ENCODE measurements around the gene PLA2G2C. TPM values are rescaled to one million over a fixed set of nuclear protein-coding genes. Genes with fewer than 3 reads are reported as not detected.
A peak's percentile ranks its signal among the peaks of the same experiment; 100 is the strongest.

PLA2G2C gene
- total and polyA plus RNA-seq, 2 donors = not detected

GRCh38 chr1:20168564-20169491 is 17.5 kb downstream of the PLA2G2C start:
- WGBS = 68% methylated on average over 9 of the region's 9 CpGs
- H3K27ac ChIP-seq (ENCODE audit: low read depth) = no peak overlapping the region

DNA sequence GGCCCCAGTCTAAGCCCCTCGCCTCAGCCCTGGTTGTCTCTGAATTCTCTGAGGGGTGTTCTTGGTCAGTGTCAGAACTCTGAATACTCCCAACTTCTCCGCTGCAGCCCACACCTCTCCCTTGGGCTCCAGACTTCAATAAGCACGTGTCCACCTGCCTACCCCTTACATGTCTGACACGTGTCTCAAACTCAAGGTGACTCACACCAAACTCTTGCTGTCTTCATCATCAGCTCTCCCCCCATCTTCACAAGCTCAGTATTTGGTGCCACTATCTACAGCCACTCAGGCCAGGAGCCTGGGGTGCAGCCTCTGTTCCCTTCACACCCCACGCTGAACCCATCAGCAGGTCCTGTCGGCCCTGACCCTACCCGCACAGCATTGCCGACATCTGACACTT is 19.2 kb downstream of the PLA2G2C start:
- Histone ChIP-seq H3K4me3 (ENCODE audit: low read depth, low read length) (no peak overlapping the region), H3K4me1 (ENCODE audit: insufficient read depth) (no peaks in the 10 kb centered on the region), H3K27ac (ENCODE audit: low read depth) (no peak overlapping the region), H3K36me3 (ENCODE audit: insufficient read depth) (no peaks in the 10 kb centered on the region)
- WGBS = 81% methylated on average over 8 of the region's 8 CpGs
- DNase-seq (ENCODE audit: extremely low spot score) = no peak

More at GRCh38 chr1:20168564-20169491, 17.5 kb downstream of the PLA2G2C start:
- Histone ChIP-seq H3K36me3 (ENCODE audit: insufficient read depth) (no peaks in the 10 kb centered on the region), H3K4me1 (ENCODE audit: insufficient read depth) (no peaks in the 10 kb centered on the region), H3K4me3 (ENCODE audit: low read depth, low read length) (no peak overlapping the region)
- DNase-seq (ENCODE audit: extremely low spot score) = no peak

DNA sequence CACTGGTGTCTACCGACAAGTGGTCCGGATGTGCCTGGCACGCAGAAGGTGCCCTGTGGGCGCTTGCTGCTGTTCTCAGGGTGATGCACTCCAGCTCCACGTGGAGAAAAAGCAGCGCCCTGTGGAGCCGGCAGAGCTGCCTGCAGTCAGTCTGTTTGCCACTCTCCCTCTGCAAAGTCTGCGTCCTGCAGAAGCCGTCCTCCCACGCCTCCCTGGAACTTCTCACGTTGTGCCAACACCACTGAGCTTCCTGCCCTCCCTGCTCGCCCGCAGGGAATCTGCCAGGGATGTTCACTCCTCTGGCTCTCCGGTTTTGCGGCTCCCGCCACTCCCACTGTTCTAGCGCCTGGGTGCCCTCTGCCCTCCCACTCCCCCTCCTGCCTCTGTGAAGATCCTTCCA is 20.3 kb downstream of the PLA2G2C start:
- no peak overlapping the region for H3K4me3 ChIP-seq (ENCODE audit: low read depth, low read length)
- no peaks in the 10 kb centered on the region for H3K4me1 ChIP-seq (ENCODE audit: insufficient read depth)
- WGBS = 66% methylated on average over 17 of the region's 17 CpGs
- H3K27ac ChIP-seq (ENCODE audit: low read depth) = no peak overlapping the region
- DNase-seq (ENCODE audit: extremely low spot score) = no peak
- H3K36me3 ChIP-seq (ENCODE audit: insufficient read depth) = no peaks in the 10 kb centered on the region

DNA sequence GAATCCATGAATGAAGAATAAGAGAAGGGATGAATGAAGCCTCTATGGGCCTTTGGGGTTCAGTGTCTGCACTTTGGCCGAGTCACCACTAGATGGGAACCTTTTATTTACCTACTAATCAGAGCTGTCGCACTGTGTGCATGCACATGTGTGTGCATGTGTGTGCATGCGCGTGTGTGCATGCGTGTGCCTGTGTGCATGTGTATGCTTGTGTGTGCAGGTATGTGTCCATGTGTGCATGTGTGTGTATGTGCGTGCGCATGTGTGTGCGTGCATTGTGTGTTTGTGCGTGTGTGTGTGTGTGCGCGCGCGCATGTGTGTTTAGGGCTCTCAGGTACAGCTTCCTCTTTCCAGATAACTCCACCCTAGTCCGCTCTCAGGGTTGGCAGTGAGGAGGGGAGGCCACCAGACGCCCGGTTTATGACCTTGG is 20.8 kb downstream of the PLA2G2C start:
- Histone ChIP-seq H3K4me3 (ENCODE audit: low read depth, low read length) (no peak overlapping the region), H3K36me3 (ENCODE audit: insufficient read depth) (no peaks in the 10 kb centered on the region), H3K4me1 (ENCODE audit: insufficient read depth) (no peaks in the 10 kb centered on the region), H3K27ac (ENCODE audit: low read depth) (no peak overlapping the region)
- 91% methylated on average over 16 of the region's 16 CpGs for WGBS
- DNase-seq (ENCODE audit: extremely low spot score) = no peak

- 48% methylated on average over 15 of the region's 15 CpGs for WGBS
- Histone ChIP-seq H3K36me3 (ENCODE audit: insufficient read depth) (no peaks in the 10 kb centered on the region), H3K27ac (ENCODE audit: low read depth) (no peak overlapping the region), H3K4me3 (ENCODE audit: low read depth, low read length) (no peak overlapping the region), H3K4me1 (ENCODE audit: insufficient read depth) (no peaks in the 10 kb centered on the region)
- DNase-seq (ENCODE audit: extremely low spot score) = no peak
These were observed 21.6 kb downstream of the PLA2G2C start for GRCh38 chr1:20164694-20165202.

GRCh38 chr1:20160034-20160433 is 26.3 kb downstream of the PLA2G2C start:
- H3K36me3 ChIP-seq (ENCODE audit: insufficient read depth) = no peaks in the 10 kb centered on the region
- no peak for DNase-seq (ENCODE audit: extremely low spot score)
- WGBS = 88% methylated on average over 1 of the region's 1 CpG
- no peak overlapping the region for H3K4me3 ChIP-seq (ENCODE audit: low read depth, low read length)
- H3K4me1 ChIP-seq (ENCODE audit: insufficient read depth) = no peaks in the 10 kb centered on the region
- no peak overlapping the region for H3K27ac ChIP-seq (ENCODE audit: low read depth)

GRCh38 chr1:20158358-20159070 is 27.8 kb downstream of the PLA2G2C start:
- H3K27ac ChIP-seq (ENCODE audit: low read depth) = no peak overlapping the region
- no peak for DNase-seq (ENCODE audit: extremely low spot score)
- no peaks in the 10 kb centered on the region for H3K36me3 ChIP-seq (ENCODE audit: insufficient read depth)
- H3K4me3 ChIP-seq (ENCODE audit: low read depth, low read length) = no peak overlapping the region
- 89% methylated on average over 7 of the region's 7 CpGs for WGBS
- no peaks in the 10 kb centered on the region for H3K4me1 ChIP-seq (ENCODE audit: insufficient read depth)

DNA sequence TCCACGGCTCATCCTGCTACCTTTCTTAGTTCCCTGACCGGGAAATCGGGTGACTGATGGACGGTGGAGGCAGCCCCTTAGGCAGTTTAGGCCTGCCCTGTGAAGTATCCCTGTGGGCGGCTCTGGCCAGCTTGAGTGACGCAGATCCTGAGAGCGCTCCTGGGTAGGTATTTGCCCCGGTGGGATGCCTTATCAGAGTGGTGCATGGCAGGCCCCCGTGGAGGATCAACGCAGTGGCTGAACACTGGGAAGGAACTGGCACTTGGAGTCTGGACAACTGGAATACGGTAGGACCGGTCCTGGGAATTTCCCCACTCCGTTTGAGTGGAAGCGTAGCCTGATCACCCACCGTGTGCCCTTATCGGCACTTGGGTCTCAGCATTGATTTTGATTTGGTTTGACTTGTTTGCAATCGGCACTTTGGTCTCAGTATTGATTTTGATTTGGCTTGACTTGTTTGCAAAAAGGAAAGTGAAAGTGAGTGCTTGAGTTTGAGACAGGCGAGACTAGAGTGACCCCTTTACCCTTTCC is 32.0 kb downstream of the PLA2G2C start:
- Histone ChIP-seq H3K4me3 (ENCODE audit: low read depth, low read length) (no peak overlapping the region), H3K36me3 (ENCODE audit: insufficient read depth) (no peaks in the 10 kb centered on the region), H3K27ac (ENCODE audit: low read depth) (no peak overlapping the region), H3K4me1 (ENCODE audit: insufficient read depth) (no peaks in the 10 kb centered on the region)
- WGBS = 86% methylated on average over 18 of the region's 18 CpGs
- DNase-seq (ENCODE audit: extremely low spot score) = no peak

- no peak for DNase-seq (ENCODE audit: extremely low spot score)
- H3K4me3 ChIP-seq (ENCODE audit: low read depth, low read length) = no peak overlapping the region
- H3K36me3 ChIP-seq (ENCODE audit: insufficient read depth) = no peaks in the 10 kb centered on the region
- 58% methylated on average over 6 of the region's 6 CpGs for WGBS
- H3K27ac ChIP-seq (ENCODE audit: low read depth) = no peak overlapping the region
- no peaks in the 10 kb centered on the region for H3K4me1 ChIP-seq (ENCODE audit: insufficient read depth)
These were observed 33.3 kb downstream of the PLA2G2C start for GRCh38 chr1:20153000-20153418.

DNA sequence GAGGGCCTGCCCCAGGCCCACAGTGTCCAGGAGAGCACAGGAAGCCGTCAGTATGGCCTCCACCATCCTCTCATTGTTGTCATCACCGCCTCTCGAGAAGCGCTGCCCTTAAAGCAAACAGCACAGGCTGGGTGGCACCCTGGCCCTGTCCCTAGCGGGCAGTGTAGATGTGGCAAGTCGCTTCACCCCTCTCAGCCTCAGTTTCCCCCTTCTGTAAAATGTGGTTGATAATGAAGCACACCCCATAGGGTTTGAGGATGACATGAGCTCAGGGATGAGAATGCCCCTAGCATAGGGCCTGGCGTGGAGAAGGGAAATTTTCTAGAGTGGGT is 33.8 kb downstream of the PLA2G2C start:
- Histone ChIP-seq H3K36me3 (ENCODE audit: insufficient read depth) (no peaks in the 10 kb centered on the region), H3K4me1 (ENCODE audit: insufficient read depth) (no peaks in the 10 kb centered on the region), H3K27ac (ENCODE audit: low read depth) (no peak overlapping the region), H3K4me3 (ENCODE audit: low read depth, low read length) (no peak overlapping the region)
- no peak for DNase-seq (ENCODE audit: extremely low spot score)
- 61% methylated on average over 7 of the region's 7 CpGs for WGBS

GRCh38 chr1:20151906-20152598 is 34.3 kb downstream of the PLA2G2C start:
- Histone ChIP-seq H3K4me3 (ENCODE audit: low read depth, low read length) (no peak overlapping the region), H3K27ac (ENCODE audit: low read depth) (no peak overlapping the region), H3K36me3 (ENCODE audit: insufficient read depth) (no peaks in the 10 kb centered on the region), H3K4me1 (ENCODE audit: insufficient read depth) (no peaks in the 10 kb centered on the region)
- WGBS = 5% methylated on average over 29 of the region's 29 CpGs
- peak; percentile 42 for DNase-seq (ENCODE audit: extremely low spot score)

- DNase-seq (ENCODE audit: extremely low spot score) = no peak
- 88% methylated on average over 6 of the region's 6 CpGs for WGBS
- no peak overlapping the region for H3K4me3 ChIP-seq (ENCODE audit: low read depth, low read length)
- no peak overlapping the region for H3K27ac ChIP-seq (ENCODE audit: low read depth)
- no peaks in the 10 kb centered on the region for H3K36me3 ChIP-seq (ENCODE audit: insufficient read depth)
- no peaks in the 10 kb centered on the region for H3K4me1 ChIP-seq (ENCODE audit: insufficient read depth)
These were observed 35.3 kb downstream of the PLA2G2C start for GRCh38 chr1:20150969-20151368.

GRCh38 chr1:20150326-20150705 is 36.0 kb downstream of the PLA2G2C start:
- WGBS = 91% methylated on average over 8 of the region's 8 CpGs
- no peak for DNase-seq (ENCODE audit: extremely low spot score)
- H3K36me3 ChIP-seq (ENCODE audit: insufficient read depth) = no peaks in the 10 kb centered on the region
- H3K27ac ChIP-seq (ENCODE audit: low read depth) = no peak overlapping the region
- no peaks in the 10 kb centered on the region for H3K4me1 ChIP-seq (ENCODE audit: insufficient read depth)
- H3K4me3 ChIP-seq (ENCODE audit: low read depth, low read length) = no peak overlapping the region

All from urinary bladder (tissue), 4 donors.